ENCODE data around the gene RSF1.
"Not testable (repeated sequence)": the region's sequence is repeated elsewhere in the genome, so short reads cannot be mapped to it uniquely, and the experiment has no call there.

The RSF1 gene, protein sequence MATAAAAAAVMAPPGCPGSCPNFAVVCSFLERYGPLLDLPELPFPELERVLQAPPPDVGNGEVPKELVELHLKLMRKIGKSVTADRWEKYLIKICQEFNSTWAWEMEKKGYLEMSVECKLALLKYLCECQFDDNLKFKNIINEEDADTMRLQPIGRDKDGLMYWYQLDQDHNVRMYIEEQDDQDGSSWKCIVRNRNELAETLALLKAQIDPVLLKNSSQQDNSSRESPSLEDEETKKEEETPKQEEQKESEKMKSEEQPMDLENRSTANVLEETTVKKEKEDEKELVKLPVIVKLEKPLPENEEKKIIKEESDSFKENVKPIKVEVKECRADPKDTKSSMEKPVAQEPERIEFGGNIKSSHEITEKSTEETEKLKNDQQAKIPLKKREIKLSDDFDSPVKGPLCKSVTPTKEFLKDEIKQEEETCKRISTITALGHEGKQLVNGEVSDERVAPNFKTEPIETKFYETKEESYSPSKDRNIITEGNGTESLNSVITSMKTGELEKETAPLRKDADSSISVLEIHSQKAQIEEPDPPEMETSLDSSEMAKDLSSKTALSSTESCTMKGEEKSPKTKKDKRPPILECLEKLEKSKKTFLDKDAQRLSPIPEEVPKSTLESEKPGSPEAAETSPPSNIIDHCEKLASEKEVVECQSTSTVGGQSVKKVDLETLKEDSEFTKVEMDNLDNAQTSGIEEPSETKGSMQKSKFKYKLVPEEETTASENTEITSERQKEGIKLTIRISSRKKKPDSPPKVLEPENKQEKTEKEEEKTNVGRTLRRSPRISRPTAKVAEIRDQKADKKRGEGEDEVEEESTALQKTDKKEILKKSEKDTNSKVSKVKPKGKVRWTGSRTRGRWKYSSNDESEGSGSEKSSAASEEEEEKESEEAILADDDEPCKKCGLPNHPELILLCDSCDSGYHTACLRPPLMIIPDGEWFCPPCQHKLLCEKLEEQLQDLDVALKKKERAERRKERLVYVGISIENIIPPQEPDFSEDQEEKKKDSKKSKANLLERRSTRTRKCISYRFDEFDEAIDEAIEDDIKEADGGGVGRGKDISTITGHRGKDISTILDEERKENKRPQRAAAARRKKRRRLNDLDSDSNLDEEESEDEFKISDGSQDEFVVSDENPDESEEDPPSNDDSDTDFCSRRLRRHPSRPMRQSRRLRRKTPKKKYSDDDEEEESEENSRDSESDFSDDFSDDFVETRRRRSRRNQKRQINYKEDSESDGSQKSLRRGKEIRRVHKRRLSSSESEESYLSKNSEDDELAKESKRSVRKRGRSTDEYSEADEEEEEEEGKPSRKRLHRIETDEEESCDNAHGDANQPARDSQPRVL (N-terminal part only)

DNA sequence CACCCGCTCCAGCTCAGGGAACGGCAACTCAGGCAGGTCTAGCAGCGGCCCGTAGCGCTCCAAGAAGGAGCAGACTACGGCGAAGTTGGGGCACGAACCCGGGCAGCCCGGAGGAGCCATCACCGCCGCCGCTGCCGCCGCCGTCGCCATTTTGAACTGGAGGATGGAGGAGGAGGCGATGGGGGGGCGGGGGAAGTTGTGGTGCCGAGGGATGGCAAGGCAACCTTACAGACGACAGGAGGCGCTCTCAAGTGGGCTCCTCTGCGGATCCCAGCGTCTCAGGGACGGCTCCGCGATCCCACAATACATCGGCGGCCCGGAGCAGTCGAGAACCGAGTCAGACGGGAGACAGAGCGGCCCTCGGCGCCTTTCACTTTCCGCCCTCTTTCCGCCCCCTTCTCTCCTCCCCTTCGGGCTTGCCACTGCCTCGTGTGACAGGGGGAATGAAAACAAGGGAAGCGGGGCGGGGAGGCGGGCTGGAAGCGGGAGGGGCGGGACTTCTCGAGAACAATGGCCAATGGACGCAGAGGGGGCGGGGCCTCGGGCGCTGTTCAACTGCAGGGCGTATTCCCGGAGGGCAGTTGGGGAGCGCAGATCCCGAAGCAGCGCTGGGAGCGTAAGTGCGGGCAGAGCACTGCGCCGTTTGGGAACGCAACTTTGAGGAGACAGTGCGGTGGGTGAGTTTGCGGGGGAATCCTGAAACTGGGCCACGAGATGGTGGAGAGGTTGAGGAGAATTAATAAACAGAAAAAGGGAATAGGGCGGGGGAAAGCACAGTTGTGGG is at the start of gene RSF1, which contains the start of gene AAMDC:
TSS of gene RSF1 (minus strand) at position 158 of the 784 bp plus-strand sequence. CDS start at position 150, 8 bp downstream.
TSS of gene AAMDC (plus strand) at position 580 of the 784 bp plus-strand sequence. CDS start 21,353 bp downstream, outside the sequence.
- peak; percentile 96 for DNase-seq

DNA sequence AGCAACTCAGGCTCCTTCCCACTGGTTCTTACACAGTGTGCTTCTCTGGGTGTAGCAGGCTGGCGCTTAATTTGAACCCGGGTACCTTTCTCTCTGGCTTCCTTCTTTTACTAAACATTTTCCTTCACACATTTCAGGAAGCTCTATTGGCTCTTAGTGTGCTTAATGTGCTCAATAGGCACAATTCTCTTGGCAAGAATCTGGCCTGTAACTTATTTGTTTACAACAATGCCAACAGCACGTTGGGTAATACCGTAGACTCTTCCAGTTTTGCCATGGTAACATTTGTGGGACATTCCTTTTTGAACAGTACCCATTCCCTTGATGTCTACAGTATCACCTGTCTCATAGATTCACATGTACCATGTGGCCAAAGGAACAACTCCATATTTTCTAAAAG is 48.2 kb upstream of the RSF1 start:
- no peak for DNase-seq

DNA sequence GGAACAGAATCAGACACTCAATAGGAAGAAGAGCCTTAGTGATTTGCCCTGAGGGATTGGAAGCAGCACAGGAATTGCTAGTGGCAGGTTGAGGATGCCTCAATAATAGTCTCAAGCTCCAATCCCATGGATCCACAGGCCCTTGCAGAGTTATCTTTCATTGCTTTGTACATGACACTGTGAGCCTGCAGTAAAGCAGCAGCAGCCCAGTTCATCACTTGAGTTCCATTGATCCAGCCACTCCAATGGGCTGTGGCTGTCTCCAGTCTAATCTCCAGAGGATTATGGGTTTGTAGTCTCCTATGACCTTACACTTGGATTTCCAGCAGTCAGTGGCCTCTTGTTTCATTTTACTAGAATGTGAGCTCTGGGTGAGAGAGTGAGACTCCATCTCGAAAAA is 45.8 kb upstream of the RSF1 start:
- no peak for DNase-seq

DNA sequence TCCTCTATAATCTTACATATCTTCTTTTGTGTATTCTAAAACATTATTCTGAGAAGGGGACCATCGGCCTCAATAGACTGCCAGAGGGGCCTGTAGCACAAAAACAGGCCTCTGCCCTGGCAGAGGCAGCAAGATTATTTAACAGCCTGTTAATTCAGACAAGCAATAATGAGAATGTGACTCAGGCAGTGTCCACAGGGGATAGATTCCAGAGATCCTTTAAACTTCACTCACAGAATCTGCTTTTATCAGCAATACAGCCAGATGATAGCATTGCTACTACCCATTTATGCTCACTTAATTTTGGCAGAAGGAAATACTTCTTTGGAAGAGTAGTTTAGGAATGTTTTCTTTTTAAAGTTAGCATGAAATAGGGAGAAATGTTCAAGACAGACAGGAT is 45.3 kb upstream of the RSF1 start:
- DNase-seq = no peak

DNA sequence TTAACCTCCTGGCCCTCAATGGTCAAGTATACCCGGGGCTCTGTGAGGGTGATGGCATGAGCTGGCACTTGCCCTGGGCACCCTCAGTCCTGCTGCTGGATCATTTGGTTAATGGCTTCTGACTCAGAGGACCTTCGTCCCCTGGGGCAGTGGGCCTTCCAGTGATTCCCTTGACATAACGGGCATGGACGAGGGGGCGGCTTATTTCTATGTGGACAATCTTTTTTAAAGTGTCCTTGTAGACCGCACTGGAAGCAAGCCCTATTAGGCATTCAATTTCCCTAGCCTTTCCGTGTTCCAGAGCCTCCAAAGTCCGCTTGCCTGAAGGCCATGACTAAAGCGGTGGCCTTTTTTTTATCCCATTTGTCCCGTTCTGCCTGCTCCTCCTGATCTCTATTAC is 40.9 kb upstream of the RSF1 start:
- DNase-seq = not testable (repeated sequence)

DNA sequence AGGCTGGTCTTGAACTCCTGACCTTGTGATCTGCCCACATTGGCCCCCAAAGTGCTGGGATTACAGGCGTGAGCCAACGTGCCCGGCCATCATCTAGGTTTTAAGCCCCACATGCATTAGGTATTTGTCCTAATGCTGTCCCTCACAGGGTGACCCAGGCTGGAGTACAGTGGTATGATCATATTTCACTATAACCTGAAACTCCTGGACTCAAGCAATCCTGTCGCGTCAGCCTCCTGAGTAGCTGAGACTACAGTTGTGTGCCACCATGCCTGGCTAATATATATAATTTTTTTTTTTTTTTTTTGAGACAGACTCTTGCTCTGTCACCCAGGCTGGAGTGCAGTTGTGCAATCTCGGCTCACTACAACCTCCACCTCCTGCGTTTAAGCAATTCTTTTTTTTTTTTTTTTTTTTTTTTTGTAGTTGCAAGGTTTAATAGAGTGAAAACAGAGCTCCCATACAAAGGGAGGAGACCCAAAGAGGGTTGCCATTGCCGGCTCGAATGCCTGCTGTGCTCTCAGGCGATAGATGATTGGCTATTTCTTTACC is 37.5 kb upstream of the RSF1 start:
- not testable (repeated sequence) for DNase-seq

DNA sequence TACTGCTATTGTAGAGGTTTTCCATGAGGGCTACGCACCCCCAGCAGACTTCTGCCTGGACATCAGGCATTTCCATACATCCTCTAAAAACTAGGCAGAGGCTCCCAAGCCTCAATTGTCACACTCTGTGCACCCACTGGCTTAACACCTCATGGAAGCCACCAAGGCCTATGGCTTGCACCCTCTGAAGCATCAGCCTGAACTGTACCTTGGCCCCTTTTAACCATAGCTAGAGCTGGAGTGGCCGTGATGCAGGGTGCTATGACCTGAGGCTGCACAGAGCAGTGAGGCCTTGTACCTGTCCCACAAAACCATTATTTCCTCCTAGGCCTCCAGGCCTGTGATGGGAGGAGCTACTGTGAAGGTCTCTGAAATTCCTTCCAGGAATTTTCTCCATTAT is 34.3 kb upstream of the RSF1 start:
- no peak for DNase-seq

DNA sequence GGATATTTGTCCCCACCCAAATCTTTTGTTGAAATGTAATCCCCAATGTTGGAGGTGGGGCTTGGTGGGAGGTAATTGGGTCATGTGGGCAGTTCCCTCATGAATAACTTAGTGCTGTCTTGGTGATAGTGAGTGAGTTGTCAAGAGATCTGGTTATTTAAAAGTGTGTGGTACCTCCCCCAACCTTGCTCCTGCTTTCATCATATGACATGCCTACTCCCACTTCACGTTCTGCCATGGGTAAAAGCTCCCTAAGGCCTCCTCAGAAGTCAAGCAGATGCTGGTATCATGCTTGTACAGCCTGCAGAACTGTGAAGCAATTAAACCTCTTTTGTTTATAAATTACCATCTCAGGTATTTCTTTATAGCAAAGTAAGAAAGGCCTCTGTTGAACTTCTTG is 31.0 kb upstream of the RSF1 start:
- no peak for DNase-seq

DNA sequence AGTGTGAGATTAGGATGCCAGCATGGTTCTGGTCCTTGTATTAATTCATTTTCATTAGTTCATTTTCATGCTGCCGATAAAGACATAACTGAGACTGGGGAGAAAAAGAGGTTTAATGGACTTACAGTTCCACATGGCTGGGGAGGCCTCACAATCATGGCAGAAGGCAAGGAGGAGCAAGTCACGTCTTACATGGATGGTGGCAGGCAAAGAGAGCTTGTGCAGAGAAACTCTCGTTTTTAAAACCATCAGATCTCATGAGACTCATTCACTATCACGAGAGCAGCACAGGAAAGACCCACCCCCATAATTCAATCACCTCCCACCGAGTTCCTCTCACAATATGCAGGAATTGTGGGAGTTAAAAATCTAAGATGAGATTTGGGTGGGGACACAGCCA is 23.2 kb upstream of the RSF1 start:
- not testable (repeated sequence) for DNase-seq

DNA sequence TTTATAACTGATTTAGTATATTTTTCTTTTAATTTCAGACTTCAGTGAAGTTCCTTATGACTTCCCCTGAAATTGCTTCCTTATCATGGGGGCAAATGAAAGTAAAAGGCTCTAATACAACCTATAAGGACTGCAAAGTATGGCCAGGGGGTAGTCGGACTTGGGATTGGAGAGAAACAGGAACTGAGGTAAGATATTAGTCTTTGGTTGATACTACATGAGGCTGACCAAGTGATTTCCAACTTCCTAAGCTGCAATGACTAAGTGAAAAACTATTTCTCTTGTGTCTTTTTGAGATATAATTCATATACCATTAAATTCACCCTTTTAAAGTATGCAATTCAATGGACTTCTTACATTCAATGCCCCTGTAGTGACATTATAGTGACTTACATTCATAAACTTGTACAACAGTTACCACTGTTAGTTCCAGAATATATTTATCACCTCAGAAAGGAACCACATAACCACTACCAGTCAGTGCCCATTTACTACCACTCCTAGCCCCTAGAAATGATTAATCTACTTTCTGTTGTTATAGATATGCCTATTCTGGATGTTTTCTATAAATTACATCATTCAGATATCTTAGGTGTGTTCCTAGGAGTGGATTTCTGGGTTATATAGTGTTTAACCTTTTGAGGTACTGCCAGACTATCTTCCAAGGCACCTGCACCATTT is 22.1 kb upstream of the RSF1 start:
- DNase-seq = no peak

DNA sequence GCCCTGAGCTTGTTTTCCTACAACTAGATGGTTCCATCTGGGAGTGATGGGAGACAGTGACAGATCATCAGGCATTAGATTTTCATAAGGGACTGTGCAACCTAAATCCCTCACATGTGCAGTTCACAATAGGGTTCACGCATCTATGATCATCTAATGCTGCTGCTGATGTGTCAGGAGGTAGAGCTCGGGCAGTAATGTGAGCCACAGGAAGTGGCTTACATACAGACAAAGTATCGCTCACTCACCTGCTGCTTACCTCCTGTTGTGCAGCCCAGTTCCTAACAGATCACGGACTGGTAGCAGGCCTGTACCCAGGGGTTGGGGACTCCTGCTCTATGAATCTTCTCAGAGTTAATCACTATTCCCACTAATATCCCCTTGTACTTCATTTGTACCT is 12.8 kb upstream of the RSF1 start:
- DNase-seq = no peak

DNA sequence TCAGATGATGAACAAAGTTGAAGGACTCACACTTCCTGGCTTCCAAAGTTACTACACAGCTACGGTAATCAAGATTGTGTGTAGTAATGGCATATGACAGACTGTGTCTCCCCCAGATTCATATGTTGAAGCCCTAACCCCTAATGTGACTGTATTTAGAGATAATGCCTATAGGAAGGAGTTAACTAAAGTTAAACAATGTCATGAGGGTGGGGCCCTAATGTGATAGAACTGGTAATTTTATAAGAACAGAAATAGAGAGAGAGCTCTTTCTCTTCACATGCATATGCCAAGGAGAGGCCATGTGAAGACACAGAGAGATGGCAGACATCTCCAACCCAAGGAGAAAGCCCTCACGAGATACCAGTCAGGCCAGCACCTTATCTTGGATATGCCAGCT is 8.4 kb upstream of the RSF1 start:
- DNase-seq = no peak

DNA sequence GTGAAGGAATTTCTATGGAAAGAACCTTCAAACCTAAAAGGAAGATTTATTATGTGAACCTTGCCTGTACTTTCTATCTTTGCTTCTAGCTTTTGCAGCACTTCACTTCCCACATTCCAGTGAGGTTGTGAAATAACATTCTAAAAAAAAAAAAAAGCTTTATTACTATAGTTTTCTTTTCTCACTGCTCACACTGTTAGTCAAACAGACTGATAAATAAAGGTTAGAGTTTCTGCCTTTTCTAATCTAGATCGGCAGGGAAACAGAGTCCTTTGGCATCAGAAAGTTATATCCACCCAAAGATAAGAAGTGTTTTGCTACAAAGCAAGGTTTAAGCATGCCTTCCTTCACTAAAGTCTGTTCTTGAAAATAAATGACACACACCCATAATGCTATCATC is 3.3 kb upstream of the RSF1 start:
- DNase-seq = no peak

DNA sequence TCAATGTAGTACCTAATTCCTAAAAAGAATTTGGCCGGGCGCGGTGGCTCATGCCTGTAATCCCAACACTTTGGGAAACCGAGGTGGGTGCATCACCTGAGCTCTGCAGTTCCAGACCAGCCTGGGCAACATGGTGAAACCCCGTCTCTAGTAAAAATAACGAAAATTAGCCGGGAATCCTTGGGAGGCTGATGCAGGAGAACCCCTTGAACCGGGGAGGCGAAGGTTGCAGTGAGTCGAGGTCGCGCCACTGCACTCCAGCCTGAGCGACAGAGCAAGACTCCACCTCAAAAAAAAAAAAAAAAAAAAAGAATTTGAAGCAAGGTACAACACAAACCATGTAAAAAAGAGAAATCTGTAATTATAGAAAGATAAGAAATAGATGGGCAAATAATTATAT is 1.6 kb upstream of the RSF1 start:
- DNase-seq = not testable (repeated sequence)

DNA sequence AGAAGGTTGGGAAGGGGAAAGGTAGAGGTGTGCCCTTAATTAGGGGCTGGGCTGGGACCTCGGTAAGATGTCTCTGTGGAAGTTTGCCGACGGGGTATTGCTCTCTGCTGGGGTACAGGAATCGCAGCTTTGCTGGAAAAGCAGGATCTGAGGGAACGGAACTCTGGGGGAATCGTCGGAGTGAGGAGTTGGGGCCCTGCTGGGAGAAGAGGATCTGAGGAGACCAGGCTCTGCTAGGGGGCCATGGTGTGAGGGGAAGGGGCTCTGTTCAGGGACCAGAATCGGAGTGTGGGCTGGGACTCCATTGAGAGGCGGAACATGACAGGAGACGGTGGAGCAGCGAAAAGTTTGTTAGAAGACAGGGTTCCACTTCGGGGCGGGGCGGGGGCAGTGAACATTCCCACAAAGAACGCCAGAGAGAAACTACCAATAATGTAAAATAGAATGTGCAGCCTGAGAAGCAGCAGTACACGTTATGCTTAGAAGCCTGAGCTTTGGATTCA is 878 bp upstream of the RSF1 start:
- no peak for DNase-seq

DNA sequence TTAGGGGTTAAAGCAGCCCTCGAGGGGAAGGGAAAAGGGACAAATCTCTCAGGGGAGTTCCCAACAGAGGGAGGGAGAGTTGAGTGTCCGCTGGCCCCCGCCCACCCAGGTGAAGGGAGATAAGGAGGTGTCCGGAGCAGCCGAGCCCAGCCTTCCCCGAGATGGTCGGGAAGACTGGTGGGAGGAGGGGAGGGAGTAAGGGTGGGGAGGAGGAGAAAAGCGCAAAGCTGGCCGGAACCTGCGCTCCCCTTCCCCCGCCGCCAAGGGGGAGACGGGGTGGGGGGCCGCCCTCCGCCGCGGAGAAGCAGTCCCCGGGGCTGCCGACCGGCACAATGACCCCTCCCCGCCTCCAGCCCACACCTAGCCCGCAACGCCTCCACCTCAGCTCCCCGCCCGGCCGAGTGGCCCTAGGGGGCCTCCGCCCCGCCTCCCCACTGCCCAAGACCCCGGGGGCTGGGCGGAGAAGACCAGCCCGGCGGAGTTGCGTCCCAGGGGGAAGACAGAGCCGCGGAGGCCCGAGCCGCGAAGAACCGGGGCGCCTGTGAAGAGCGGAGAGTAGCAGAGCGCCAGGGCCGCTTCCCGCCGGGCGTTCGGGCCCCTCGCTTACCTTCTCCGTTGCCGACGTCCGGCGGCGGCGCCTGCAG is 479 bp downstream of the RSF1 start:
- DNase-seq = peak; percentile 35

DNA sequence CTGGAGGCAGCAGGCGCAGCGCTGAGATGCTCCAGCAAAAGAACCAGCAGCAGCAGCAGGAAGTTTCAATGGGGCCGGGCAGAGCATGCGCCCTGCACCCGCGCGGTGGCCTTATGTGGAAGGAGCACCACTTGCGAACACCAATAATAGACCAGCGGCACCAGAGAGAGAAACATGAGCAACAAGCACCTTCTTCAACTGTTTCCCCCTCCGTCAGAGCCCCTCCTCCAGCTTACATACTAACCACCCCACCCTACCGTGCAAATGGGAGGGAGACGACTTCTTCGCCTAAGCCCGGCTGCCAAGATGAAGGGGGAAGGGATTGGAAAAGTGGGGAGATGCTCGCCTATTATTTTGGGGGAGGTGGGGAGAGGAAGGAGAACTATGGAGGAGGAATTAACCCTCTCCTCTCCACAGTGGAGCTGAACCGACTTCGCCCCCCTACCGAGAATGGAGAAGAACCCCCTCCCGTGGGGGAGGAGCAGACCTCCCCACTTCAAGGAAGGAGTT is 1.1 kb downstream of the RSF1 start:
- DNase-seq = peak; percentile 73

DNA sequence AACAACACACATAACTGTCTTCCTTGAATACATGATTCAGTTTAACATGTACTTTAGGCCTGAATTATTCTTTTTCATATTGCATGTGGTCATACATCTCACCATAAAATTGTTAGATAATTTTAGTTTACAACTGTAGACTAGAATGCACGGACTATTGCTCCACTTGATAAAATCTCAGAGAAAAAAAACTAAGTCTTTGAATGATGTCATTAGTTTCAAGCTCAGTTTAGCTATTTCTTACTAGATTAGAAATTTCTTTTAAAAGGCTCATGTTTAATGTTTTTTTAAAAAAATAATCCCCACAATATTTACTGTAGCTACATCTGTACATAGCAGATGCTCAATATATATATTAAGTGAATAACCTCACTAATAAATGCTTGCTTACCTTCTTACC is 5.1 kb downstream of the RSF1 start:
- DNase-seq = no peak

DNA sequence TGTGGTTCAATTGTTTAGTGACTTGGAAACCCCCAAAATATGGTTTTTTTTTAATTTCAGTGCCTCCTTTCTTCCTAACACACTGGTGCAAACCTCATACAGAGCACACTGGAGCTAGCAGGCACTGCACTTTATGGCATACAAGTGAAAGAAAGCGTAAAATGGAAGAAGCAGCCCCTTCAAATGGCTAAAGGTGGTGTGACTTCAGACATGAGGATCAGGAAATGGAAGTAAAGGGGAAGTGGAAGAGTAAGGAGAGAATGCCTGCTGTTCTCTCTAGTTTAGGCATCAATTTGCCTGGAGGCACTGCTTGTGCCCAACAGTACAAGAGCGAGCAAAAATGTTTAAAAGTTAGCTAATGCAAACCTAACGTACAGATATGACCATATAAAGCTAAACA is 5.7 kb downstream of the RSF1 start:
- DNase-seq = no peak

DNA sequence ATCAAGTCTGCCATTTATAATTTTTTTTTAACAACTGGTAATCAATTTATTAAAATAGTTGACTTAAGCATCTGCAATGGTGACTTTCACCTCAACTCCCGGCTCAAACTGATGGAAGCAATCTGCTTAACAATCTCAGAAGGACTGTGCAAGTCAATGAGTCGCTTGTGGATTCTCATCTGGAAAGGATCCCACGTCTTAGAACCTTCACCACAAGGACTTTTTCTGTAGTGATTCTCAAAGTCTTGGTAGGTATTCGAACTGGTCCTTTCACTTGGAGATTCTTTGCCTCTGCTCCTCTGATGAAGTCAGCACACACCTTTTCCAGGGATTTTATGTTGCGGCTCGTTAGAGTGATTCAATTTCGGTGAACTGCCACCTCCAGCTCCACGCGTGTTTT is 7.3 kb downstream of the RSF1 start:
- no peak for DNase-seq

Measured in NCI-H774 (cell line).